K562 (cell line): ENCODE results near the gene WDR5B.

Experiments used
- TF ChIP-seq, protein P1 (sequence below): fragments of 200-800 bp; sonication (Bioruptor generic); IDR thresholded peaks from 2 replicates; pipeline ENCODE4 v1.6.1; 2017; ENCODE audit warnings: missing genetic modification characterization, missing compliant biosample characterization
- TF ChIP-seq, protein P2 (sequence below): sonication (generic); formaldehyde crosslinking; IDR thresholded peaks from 2 replicates; pipeline ENCODE4 v1.8.0; 2023; ENCODE audit warnings: missing genetic modification reagents, mild to moderate bottlenecking, borderline replicate concordance

DNA sequence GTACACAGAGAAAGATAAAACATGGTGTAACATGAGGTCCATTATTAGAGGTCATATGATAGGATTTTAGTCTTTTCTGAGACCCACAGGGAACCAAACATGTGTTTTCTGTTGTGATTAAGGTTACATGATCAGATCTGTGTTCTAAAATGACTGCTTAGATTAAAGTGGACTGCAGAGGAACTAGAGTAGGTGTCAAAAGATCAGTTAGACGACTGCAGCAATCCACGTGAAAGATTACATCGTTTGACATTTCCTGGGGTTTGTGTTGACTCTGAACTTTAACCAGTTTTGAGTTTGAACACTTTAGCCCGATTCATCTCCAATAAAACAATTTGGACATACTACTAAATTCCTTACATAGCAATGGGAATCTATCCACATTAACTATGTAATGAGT, 37.9 kb downstream of the WDR5B start:
- TF ChIP-seq, protein P1, sequence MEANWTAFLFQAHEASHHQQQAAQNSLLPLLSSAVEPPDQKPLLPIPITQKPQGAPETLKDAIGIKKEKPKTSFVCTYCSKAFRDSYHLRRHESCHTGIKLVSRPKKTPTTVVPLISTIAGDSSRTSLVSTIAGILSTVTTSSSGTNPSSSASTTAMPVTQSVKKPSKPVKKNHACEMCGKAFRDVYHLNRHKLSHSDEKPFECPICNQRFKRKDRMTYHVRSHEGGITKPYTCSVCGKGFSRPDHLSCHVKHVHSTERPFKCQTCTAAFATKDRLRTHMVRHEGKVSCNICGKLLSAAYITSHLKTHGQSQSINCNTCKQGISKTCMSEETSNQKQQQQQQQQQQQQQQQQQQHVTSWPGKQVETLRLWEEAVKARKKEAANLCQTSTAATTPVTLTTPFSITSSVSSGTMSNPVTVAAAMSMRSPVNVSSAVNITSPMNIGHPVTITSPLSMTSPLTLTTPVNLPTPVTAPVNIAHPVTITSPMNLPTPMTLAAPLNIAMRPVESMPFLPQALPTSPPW (CRISPR knock-in tag): no peak
- TF ChIP-seq, protein P2, sequence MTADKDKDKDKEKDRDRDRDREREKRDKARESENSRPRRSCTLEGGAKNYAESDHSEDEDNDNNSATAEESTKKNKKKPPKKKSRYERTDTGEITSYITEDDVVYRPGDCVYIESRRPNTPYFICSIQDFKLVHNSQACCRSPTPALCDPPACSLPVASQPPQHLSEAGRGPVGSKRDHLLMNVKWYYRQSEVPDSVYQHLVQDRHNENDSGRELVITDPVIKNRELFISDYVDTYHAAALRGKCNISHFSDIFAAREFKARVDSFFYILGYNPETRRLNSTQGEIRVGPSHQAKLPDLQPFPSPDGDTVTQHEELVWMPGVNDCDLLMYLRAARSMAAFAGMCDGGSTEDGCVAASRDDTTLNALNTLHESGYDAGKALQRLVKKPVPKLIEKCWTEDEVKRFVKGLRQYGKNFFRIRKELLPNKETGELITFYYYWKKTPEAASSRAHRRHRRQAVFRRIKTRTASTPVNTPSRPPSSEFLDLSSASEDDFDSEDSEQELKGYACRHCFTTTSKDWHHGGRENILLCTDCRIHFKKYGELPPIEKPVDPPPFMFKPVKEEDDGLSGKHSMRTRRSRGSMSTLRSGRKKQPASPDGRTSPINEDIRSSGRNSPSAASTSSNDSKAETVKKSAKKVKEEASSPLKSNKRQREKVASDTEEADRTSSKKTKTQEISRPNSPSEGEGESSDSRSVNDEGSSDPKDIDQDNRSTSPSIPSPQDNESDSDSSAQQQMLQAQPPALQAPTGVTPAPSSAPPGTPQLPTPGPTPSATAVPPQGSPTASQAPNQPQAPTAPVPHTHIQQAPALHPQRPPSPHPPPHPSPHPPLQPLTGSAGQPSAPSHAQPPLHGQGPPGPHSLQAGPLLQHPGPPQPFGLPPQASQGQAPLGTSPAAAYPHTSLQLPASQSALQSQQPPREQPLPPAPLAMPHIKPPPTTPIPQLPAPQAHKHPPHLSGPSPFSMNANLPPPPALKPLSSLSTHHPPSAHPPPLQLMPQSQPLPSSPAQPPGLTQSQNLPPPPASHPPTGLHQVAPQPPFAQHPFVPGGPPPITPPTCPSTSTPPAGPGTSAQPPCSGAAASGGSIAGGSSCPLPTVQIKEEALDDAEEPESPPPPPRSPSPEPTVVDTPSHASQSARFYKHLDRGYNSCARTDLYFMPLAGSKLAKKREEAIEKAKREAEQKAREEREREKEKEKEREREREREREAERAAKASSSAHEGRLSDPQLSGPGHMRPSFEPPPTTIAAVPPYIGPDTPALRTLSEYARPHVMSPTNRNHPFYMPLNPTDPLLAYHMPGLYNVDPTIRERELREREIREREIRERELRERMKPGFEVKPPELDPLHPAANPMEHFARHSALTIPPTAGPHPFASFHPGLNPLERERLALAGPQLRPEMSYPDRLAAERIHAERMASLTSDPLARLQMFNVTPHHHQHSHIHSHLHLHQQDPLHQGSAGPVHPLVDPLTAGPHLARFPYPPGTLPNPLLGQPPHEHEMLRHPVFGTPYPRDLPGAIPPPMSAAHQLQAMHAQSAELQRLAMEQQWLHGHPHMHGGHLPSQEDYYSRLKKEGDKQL: no peak
